Rectal smooth muscle tissue (tissue), 1 donor: Measurements from ENCODE around the gene KLK2.

Experiments
- H3K27ac ChIP-seq: one replicate; pipeline ENCODE4 v1.7.0; 2013; ENCODE audit warnings: low read depth, low read length, inconsistent platforms
- H3K27me3 ChIP-seq: one replicate; pipeline ENCODE4 v1.7.0; 2013; ENCODE audit warnings: low read length; ENCODE audit not compliant: control insufficient read depth, insufficient read depth
- H3K36me3 ChIP-seq: one replicate; pipeline ENCODE4 v1.7.0; 2013; ENCODE audit warnings: low read length; ENCODE audit not compliant: control insufficient read depth, insufficient read depth
- H3K4me1 ChIP-seq: one replicate; pipeline ENCODE4 v1.7.0; 2013; ENCODE audit warnings: low read length; ENCODE audit not compliant: control insufficient read depth, insufficient read depth
- H3K4me3 ChIP-seq: one replicate; pipeline ENCODE4 v1.7.0; 2013; ENCODE audit warnings: low read length
- H3K9ac ChIP-seq: one replicate; pipeline ENCODE4 v1.7.0; 2013; ENCODE audit warnings: low read length

The KLK2 gene

DNA sequence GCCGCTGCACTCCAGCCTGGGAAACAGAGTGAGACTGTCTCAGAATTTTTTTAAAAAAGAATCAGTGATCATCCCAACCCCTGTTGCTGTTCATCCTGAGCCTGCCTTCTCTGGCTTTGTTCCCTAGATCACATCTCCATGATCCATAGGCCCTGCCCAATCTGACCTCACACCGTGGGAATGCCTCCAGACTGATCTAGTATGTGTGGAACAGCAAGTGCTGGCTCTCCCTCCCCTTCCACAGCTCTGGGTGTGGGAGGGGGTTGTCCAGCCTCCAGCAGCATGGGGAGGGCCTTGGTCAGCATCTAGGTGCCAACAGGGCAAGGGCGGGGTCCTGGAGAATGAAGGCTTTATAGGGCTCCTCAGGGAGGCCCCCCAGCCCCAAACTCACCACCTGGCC lies at the start of gene KLK2:
TSS of gene KLK2 (plus strand) at position 384 of the 400 bp plus-strand sequence. CDS start 35 bp downstream, outside the sequence.
- no peaks in the 10 kb centered on the region for H3K4me1 ChIP-seq
- no peak within 1 kb of the TSS for H3K4me3 ChIP-seq
- no peak within 1 kb of the TSS for H3K27ac ChIP-seq
- peaks cover 6% of the 10 kb centered on the region for H3K27me3 ChIP-seq
- H3K36me3 ChIP-seq = no peaks in the 10 kb centered on the region
- H3K9ac ChIP-seq = no peak within 1 kb of the TSS

DNA sequence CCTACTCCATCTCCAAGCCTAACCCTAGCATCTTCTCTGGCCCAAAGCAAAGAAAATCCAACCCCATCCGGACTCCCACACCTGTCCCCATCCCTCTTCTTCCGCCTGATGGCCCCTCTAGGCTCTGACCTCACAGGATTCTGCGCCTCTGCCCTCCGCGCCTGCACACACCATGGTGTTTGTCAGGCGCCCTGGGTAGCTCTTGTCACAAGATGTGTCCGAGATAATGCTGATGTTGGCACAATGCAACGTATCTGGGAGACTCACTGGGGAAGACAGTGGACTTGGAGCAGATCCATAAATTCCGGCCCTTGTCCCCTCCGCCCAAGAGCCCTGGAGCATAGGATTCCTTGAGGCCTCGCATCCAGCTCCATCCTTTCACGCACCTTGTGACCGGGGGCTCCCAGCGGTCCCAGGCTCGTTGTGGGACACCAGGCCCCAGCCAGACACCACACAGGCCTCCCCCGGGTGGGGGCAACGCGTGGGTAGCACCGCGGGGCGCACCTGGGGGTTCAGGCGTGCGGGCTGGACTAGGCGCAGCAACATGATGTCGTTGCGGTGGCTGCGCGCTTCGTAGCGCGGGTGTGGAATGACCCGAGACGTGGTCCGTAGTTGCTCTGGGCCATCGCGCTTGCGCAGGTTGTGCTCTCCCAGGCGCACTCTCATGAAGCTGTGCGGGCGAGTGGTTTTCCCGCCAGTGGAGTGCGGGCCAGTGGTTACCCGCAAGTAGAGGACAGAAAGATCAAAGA lies 46.6 kb upstream of the KLK2 start:
- Histone ChIP-seq H3K36me3 (no peaks in the 10 kb centered on the region), H3K27ac (no peak overlapping the region), H3K9ac (no peak overlapping the region), H3K27me3 (peaks cover under 1% of the 10 kb centered on the region), H3K4me1 (no peaks in the 10 kb centered on the region), H3K4me3 (no peak overlapping the region)

DNA sequence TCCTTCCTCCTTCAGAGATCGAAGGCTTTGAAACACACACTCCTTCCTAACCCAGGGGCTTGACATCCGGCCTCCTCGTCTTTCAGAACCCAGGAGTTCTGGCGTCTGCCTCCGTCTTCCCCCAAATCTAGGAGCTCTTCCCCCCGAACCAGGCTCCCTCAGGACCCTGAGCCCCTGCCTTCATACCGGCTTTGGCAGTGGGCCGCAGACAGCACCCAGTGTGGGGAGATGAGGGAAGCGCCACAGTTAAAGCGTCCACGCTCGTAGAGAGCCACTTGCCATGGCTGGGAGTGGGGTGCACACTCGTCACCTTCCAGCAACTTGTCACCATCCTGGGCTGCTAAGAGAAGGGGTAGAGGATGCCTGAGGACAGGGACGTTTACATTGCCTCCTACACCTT lies 45.8 kb upstream of the KLK2 start:
- H3K4me3 ChIP-seq = no peak overlapping the region
- H3K36me3 ChIP-seq = no peaks in the 10 kb centered on the region
- H3K27me3 ChIP-seq = no peaks in the 10 kb centered on the region
- no peaks in the 10 kb centered on the region for H3K4me1 ChIP-seq
- H3K9ac ChIP-seq = no peak overlapping the region
- no peak overlapping the region for H3K27ac ChIP-seq

DNA sequence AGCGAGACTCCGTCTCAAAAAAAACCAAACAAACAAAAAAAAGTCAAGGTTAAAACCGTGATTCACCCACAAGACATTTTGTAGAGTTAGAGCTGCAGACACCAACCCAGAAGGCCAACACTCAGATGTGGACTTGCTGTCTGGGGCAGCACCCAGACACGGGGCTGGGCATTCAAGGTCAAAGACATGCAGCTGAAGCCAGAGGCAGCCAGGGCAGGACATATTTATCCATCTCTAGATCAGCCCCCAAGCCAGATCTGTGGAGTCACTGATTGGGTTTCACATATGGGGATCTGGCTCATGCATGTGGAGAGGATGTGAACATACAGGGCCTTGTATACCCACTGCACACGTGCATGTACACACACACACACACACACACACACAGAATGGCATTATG lies 43.4 kb upstream of the KLK2 start:
- Histone ChIP-seq H3K36me3 (no peaks in the 10 kb centered on the region), H3K4me3 (no peak overlapping the region), H3K27ac (no peak overlapping the region), H3K9ac (no peak overlapping the region), H3K4me1 (no peaks in the 10 kb centered on the region), H3K27me3 (no peaks in the 10 kb centered on the region)

DNA sequence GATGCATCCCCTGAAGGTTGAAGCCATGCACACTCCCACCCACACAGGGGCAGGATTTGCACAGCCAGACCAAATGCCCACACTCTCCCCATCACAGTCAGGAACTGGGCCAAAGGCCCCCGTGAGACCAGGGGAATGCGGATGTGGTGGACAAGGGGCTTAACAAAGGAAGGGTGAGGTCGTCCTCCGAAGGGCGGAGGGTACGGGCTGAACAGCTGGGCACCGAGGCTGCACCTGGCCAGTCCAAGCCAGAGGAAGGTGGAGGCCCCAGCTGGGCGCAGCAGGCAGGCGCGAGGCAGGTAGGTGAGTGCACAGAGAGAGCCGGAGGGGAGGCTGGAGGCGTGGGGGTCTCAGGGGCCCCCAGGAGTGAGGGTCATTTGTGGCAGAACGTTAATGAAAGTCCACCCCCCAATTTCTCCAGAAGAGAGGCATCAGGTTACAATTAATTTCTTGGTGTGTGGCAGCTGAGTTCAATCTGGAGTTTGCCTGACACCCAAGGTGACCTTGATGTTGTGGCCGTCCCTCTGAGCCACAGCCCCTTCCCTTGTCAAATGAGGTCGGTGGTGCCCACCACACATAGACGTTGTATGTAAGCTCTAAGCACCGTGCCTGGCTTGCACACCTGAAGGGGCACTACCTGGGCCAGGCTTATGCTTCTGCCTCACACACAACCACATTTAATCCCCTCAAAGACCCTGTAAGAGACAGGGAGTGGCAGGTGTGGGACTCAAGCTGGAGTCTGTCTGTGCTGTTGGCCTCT lies 42.8 kb upstream of the KLK2 start:
- Histone ChIP-seq H3K27ac (no peak overlapping the region), H3K27me3 (no peaks in the 10 kb centered on the region), H3K36me3 (no peaks in the 10 kb centered on the region), H3K4me3 (no peak overlapping the region), H3K9ac (no peak overlapping the region), H3K4me1 (peaks cover 2% of the 10 kb centered on the region)

DNA sequence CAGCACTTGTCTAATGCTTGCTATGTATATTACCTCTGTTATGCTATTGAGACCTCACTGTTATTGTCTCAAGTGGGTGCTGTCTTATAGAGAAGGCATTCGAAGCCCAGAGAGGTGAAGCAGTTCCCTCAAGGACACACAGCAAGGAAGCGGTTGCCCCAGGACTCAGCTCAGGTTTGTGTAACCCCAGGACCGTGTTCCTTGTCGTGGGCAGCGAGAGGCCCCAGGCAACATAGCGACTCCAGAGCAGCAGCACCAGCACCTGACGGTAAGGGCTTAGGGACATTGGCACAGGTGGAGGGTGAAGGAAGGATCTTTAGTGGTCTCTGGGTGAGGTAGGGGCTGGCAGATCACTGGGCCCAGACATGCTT lies 42.2 kb upstream of the KLK2 start:
- no peaks in the 10 kb centered on the region for H3K27me3 ChIP-seq
- H3K4me1 ChIP-seq = peaks cover 2% of the 10 kb centered on the region
- no peak overlapping the region for H3K27ac ChIP-seq
- H3K9ac ChIP-seq = no peak overlapping the region
- H3K4me3 ChIP-seq = no peak overlapping the region
- H3K36me3 ChIP-seq = no peaks in the 10 kb centered on the region

DNA sequence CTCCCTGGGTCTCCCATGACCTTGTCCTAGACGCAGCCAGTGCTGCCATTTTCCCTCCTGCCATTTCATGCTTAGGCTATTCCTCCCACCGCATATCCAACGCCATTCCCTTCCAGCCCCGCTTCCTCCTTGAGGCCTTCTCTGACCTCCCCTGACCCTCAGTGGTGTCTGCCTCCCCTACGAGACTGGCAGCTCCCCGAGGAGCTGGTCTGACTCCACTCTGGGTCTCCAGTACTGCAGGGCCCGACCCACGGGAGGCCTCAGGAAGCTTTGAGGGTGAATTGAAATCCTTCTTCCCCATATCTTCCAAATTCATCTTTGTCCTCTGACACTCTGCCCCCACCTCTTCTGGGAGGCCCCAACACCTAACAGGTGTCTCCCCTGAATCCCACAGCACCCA lies 40.6 kb upstream of the KLK2 start:
- no peak overlapping the region for H3K4me3 ChIP-seq
- peaks cover 7% of the 10 kb centered on the region for H3K27me3 ChIP-seq

DNA sequence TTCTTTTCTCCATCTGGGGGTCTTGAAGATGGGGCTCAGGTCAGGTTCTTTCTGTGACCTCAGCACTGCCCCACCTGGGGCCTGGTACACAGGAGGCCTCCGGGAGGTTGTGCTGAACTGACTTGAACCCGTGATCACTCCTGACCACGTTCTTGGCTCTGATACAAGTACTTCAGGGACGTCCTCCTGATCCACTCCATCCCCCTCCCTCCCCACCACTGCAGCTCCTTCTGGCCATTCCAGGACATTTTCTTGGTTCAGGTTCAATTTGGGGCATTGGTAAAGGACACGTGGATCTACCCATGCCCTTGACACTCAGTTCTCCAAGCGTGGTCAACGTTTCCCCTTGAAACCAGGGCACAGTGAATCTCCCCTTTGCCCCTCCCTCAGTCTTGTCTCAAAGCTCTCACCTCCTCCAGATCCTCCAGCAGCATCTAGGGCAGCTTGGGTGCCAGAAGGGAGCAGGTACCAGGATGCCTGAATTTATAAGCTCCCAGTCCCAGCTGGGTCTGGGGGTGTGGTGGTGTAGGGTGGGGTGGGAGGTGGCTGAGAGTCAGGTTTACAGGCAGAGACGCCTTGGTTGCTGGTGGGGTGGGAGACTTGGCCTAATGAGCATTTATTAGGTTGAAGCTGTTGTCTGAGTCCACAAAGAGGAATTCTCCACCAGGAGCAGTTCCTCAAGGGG lies 40.0 kb upstream of the KLK2 start, which contains the start of gene KLK15:
TSS of gene KLK15 (minus strand) at position 458 of the 685 bp plus-strand sequence. CDS start 2,082 bp downstream, outside the sequence.
- Histone ChIP-seq H3K27ac (no peak within 1 kb of the TSS), H3K36me3 (no peaks in the 10 kb centered on the region), H3K27me3 (peaks cover 7% of the 10 kb centered on the region), H3K4me3 (no peak within 1 kb of the TSS), H3K4me1 (peaks cover 2% of the 10 kb centered on the region), H3K9ac (no peak within 1 kb of the TSS)

More for the DNA sequence above, 40.6 kb upstream of the KLK2 start:
- Histone ChIP-seq H3K9ac (no peak overlapping the region), H3K27ac (no peak overlapping the region), H3K4me1 (peaks cover 2% of the 10 kb centered on the region), H3K36me3 (no peaks in the 10 kb centered on the region)

DNA sequence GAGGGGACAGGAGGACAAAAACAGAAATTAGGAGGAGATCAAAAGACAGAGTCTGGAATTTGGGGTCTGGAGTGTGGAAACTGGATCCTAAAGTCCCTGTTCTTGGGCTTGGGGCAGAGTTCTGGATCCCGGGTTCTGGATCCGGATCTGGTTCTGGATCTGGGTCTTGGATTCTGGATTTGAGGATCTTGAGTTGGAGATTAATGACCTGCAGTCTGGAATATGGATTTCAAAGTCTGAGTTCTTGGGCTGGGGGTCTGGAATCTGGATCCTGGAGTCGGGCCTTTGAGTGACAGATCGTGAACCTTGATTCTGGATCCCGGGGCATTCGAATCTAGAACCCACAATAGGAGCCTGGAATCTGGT lies 39.5 kb upstream of the KLK2 start:
- peaks cover 2% of the 10 kb centered on the region for H3K4me1 ChIP-seq
- no peak overlapping the region for H3K4me3 ChIP-seq
- H3K27me3 ChIP-seq = peaks cover 7% of the 10 kb centered on the region
- H3K27ac ChIP-seq = no peak overlapping the region
- H3K36me3 ChIP-seq = no peaks in the 10 kb centered on the region
- no peak overlapping the region for H3K9ac ChIP-seq

DNA sequence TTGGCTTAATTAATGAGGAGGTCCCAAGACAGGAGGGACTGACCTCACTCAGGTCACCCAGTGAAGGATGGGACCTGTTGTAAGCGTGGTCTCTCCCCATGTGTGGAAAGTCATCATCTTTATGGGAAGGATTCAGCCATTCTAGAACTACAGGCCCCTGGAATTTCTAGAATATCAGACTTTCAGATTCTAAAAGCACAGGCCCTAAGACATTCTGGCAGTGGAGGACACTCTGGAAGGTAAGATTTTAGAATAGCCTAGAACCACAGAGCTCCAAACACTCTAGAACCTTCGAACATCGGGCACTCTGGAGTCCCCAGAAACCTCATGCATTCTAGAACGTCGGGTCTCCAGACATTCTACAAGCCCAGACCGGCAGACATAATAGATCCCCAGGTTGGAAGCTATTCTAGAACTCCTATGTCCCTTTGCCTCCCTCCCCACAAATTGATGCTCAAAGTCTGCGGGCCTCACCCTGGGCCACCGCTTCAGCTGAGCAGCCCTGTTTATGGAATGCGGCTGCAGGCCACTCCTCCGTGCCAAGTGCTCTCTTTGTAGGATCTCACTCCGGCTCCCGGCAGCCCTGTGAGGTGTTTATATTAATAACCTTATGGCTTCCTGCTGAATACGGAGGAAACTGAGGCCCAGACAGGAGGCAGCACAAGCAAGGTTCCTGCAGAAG lies 38.0 kb upstream of the KLK2 start:
- Histone ChIP-seq H3K4me1 (peaks cover 2% of the 10 kb centered on the region), H3K4me3 (peak overlapping the region; percentile 63), H3K27me3 (peaks cover 7% of the 10 kb centered on the region), H3K36me3 (no peaks in the 10 kb centered on the region), H3K9ac (peak overlapping the region; percentile 29), H3K27ac (no peak overlapping the region)

DNA sequence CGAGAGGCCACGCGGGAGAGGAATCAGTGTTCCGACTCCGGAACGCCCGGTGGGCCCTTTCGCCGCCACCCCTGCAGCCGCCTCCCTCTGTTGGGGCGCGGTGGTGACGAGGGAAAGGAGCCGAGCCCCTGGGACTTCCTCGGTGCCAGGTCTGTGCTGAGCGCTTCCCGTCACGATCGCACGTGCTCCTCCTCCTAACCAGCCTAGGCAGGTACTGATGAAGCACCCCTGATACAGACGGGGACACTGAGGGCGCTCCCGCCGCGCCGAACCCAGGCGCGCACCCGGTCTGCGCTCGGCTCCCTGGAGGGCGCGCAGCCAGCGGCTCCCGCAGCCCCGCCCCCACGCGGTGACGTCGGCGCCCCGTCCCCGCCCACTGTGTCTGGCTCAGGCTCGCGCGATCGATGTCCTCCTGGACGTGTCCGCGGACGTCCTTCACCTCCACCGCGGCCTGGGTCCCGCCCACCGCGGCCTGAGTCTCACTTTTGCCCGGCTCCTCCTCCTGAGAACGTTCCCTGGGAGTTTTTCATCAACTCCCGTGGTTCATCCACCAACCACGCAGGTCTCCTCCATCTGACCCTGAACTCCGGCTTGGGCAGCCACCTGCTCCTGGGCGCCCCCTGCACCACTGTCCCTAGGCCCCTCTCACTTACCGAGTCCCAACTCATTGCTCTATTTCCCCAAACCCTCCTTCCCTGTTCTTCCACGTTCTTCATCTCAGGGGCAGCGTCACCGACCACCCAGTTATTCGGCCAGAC lies 37.3 kb upstream of the KLK2 start:
- H3K27me3 ChIP-seq = peaks cover 7% of the 10 kb centered on the region
- H3K27ac ChIP-seq = no peak overlapping the region
- peak overlapping the region; percentile 29 for H3K9ac ChIP-seq
- no peaks in the 10 kb centered on the region for H3K36me3 ChIP-seq
- H3K4me3 ChIP-seq = peak overlapping the region; percentile 63
- H3K4me1 ChIP-seq = peaks cover 2% of the 10 kb centered on the region
